GM10266 (cell line): ENCODE measurements around the gene S100A16.
A peak's percentile ranks its signal among the peaks of the same experiment; 100 is the strongest.
"Not testable (repeated sequence)": the region's sequence is repeated elsewhere in the genome, so short reads cannot be mapped to it uniquely, and the experiment has no call there.

Experiments used
- DNase-seq: peaks from one replicate; pipeline ENCODE4 v3.0.0; 2012; ENCODE audit errors: extremely low spot score
- CTCF ChIP-seq: IDR thresholded peaks from 2 replicates; pipeline ENCODE4 v1.5.1; 2012; ENCODE audit warnings: mild to moderate bottlenecking, low read depth; ENCODE audit not compliant: control insufficient read depth, insufficient read depth; ENCODE audit errors: missing control alignments

Gene S100A16

GRCh38 chr1:153566414-153567371 is 46.2 kb downstream of the S100A16 start:
- no peak for DNase-seq
- TF ChIP-seq CTCF, result no peak

- TF ChIP-seq CTCF, result no peak
- peak; percentile 49 for DNase-seq
Measured at GRCh38 chr1:153565529-153566374, 47.2 kb downstream of the S100A16 start, which contains the start of gene S100A2. TSS of gene S100A2 (minus strand) at chr1:153565844. CDS start at chr1:153563877, 1,967 bp downstream.

GRCh38 chr1:153563991-153564390 is 48.9 kb downstream of the S100A16 start:
- TF ChIP-seq CTCF, result no peak
- no peak for DNase-seq

GRCh38 chr1:153563483-153563901 is 49.4 kb downstream of the S100A16 start:
- DNase-seq, result no peak
- no peak for TF ChIP-seq CTCF

- not testable (repeated sequence) for DNase-seq
Measured at GRCh38 chr1:153562021-153562420, 50.9 kb downstream of the S100A16 start.

- TF ChIP-seq CTCF, result no peak
- DNase-seq, result no peak
Measured at GRCh38 chr1:153561466-153561985, 51.4 kb downstream of the S100A16 start.

- TF ChIP-seq CTCF, result no peak
- no peak for DNase-seq
Measured at GRCh38 chr1:153560771-153561465, 52.0 kb downstream of the S100A16 start.
